ENCODE results near the gene PKMYT1.

GRCh38 chr16:3004781-3005284, 24.6 kb upstream of the PKMYT1 start:
- no peak for TF ChIP-seq CTCF (conservative IDR thresholded peaks at IDR 0.05; ENCODE audit: low read length)
- no peak for TF ChIP-seq EZH2phosphoT487 (IDR thresholded peaks at IDR 0.05; ENCODE audit: borderline replicate concordance, low read depth, low read length)
